Measurements from ENCODE around the gene KIFAP3.
"Not testable (repeated sequence)": the region's sequence is repeated elsewhere in the genome, so short reads cannot be mapped to it uniquely, and the experiment has no call there.

DNA sequence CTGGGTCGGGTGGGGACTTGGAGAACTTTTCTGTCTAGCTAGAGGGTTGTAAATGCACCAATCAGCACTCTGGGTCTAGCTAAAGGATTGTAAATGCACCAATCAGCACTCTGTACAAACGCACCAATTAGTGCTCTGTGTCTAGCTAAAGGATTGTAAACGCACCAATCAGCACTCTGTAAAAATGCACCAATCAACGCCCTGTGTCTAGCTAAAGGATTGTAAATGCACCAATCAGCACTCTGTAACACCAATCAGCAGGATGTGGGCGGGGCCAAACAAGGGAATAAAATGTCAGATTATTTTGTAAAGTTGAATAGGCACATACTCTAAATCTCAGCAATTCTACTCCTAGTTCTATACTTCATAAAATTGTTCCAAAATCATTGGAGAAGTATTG, 2.5 kb upstream of the KIFAP3 start:
- TF ChIP-seq CTCF, POLR2AphosphoS5, POLR2A (IDR thresholded peaks at IDR 0.05): not testable (repeated sequence)

Data from prostate gland (tissue), 2 donors.